GM21526 (cell line): Measurements from ENCODE around the gene VAV2.

Source experiments
- ATAC-seq: cut with Tn5 transposase; IDR thresholded peaks from one replicate; pipeline ENCODE4 v1.9.1; 2021; ENCODE audit warnings: moderate library complexity; ENCODE audit not compliant: unreplicated experiment, low FRiP score

The VAV2 gene

DNA sequence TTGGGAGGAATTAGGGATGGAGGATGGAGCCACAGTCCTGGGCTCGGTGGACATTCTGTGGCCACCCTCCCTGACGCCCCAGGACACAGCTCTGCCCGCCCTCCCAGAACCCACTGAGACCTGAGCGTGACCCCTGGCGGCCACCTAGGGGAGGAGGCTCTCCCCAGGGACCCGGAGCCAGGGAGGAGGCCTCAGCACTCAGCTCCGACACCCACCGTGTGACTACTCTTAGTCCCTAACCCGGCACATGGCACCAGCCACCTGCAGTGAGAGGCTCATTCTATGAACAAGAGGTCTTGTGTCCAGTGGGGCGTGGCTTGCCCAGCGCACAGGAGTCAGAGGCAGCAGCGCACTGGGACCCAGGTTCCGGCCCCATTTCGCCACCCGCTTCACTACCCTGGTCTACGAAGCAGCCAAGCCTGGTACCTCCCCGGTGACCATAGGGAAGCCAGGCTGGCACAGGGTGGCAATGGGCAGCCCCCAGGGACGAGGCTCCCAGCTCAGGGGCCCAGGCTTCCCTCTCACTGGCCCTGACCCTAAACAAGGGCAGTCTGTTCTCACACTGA lies 264.2 kb downstream of the VAV2 start:
- ATAC-seq, result no peak

DNA sequence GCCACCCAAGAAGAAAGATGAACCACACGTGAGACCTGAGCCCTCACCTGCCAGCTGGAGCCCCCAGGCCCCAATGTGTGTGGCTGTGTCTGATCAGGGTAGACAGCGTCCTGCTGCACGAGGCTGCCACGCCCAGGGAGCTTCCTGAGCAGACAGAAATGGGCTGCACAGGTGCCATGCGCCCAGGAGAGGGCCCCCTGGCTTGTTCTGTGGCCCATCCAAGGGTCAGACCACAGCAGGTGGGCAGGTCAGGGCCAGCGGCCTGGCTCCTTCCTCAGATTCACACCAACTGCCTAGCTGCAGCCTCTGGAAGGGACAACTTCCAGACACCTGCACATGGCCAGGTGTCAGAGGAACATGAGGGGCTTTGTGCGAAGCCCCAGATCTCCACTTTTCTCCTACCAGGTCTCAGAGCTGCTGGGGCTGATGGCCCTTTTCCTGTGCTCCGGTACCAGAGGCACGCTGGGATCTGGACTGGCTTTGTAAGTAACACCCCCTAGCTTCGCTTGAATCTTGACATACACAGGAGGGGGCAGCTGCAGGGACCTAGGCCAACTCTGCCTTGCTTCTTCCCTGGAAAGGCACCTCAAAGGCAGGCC lies 264.7 kb downstream of the VAV2 start:
- no peak for ATAC-seq

DNA sequence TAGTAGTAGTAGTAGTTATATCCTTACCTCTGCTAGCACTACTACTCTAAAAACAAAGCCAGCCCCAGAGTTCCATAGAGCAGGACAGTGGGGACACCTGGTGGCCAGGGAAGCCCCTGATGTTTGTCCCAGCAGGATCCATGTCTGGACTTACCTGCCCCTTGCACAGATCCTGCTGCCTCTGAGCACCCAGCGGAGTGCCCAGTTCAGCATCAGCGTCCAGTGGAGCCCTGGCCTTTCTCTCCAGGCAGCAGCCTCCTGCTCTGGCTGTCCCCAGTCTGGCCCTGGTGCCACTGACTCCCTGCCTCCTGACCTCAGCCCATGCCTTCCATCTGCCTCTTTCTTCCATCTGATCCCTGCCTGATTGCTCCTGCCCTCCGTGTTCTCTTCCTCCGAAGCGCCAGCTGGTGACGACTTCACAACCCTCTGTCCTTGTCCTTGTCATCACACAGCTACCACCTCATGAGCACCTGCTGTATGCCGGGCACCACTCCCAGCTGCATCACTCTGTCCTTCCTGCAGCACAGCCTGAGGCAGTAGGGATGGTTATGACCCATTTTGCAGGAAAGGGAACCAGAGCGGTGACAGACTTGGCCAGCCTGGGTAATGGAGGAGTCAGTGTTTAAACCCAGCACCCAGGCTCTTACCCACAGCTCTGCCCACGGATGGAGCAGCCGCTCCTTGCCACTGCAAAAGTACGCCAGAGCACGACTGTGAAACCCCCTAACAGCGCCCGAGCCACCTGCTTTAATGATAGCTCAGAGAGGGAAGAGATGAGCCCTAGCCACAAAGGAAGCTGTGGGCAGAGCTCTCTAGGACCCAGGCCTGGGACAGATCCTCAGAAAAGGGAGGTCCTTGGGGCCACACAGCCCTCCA lies 265.5 kb downstream of the VAV2 start:
- ATAC-seq, result no peak

DNA sequence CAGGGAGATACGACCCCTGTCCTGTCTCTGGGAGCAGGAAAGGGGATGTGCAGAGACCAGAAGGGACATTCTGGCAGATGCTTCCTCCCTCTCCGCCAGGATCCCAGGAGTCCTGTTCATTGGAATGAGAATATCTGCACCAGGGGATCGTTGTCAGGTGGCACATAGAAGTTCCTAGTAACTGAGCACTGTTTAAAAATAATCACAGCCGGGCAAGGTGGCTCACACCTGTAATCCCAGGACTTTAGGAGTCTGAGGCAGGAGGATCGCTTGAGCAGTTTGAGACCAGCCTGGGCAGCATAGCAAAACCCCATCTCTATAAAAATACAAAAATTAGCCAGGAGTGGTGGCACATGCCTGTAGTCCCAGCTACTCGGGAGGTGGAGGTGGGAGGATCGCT lies 266.2 kb downstream of the VAV2 start:
- no peak for ATAC-seq

DNA sequence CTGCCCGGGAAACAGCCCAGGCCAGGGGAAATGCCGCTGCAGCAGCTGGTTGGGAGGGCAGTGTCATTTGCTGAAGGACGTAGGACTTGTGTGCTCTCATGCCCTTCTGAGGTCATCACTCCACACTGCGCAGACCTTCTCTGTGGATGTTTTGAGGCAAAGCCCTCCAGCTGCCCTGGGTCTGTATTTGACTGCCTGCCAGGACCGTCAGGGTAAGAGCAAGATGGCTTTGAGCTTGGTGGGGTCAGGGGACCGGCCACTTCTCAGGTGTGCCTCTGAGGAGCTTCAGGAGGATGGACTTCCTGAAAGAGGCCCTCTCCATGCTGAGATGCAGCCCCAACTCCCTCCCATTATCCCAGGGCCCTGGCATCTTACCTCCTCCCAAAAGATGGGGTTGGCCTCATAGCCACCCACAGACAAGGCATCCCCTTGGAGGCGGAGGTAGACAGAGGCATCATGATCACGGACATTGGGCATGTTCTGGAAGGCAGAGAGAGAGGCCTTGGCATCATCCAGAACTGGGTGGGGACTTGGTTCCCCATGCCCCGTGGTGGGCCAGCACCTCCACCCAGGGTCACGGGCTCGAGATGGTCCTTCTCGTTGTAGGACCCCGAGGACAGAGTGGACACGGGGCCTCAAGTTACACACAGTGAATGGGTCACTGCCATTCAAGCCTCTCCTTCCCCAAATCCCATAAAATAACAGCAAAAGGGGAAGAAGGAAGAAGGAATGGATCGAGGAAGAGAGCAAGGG lies 273.4 kb downstream of the VAV2 start:
- ATAC-seq, result no peak

DNA sequence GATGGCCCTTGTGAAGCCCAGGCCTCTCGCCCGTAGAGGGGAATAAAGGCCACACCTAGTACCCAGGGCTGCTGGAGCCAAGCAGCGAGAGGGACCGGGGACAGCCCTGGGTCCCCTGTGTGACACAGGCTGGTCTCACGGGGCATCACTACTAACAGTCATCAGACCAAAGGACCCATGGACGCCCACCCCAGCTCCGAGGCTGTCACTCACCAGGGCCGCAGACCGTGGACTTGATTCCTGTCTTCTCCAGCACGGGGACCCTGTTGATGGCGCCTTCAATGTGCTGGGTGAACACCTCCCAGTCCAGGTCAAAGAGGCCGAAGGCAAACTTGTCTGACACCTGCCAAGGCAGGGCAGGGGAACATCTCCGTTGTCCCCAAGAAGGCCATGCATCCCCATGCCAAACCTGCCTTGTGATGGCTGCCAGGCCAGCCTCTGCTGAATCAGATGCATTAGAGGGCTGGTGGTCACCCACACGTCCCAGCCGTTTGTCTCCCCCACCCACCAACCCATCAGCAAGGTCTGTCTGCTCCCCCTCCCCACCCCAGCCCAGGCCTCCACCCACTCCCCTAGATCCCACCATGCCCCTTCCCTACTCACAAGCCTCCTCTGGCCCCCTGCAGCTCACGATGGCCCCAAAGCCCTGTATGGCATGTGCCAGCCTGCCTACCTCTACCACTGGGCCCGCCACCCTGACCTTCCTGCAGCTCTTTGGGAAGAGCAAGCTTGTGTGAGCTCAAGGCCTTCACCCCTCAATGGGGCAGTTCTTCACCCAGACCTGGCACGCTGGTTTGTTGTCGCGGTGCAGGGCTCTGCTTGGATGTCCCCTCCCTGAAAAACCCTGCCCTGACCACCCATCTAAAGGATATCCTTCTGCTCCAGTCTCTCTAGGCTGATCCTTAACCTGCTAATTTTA lies 274.8 kb downstream of the VAV2 start:
- no peak for ATAC-seq

DNA sequence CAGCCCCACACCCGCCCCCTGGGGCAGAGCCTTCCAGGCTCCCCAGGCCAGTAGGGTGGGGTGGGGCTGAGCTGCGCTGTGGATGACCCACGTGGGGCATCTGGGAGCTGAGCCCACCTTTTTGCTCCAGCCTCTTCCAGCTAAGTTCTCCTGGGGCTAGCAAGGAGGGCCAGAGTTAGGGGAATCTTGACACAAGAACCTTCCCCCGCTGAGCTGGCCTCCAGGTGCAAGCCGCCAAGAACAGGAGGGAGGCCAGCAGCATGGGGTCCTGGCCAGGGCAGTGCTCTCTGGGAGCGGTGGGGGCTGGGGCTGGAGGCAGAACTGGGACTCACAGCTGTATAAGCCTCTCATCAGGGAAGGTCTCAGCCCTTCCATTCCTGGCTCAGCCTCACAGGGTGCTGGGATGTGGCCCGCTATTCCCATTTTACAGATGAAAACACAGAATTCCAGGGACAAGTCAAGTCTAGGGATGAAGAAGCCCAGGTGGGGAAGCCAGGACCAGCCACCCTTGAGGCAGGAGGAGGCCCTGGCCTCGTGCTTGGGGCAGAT lies 275.5 kb downstream of the VAV2 start:
- no peak for ATAC-seq

DNA sequence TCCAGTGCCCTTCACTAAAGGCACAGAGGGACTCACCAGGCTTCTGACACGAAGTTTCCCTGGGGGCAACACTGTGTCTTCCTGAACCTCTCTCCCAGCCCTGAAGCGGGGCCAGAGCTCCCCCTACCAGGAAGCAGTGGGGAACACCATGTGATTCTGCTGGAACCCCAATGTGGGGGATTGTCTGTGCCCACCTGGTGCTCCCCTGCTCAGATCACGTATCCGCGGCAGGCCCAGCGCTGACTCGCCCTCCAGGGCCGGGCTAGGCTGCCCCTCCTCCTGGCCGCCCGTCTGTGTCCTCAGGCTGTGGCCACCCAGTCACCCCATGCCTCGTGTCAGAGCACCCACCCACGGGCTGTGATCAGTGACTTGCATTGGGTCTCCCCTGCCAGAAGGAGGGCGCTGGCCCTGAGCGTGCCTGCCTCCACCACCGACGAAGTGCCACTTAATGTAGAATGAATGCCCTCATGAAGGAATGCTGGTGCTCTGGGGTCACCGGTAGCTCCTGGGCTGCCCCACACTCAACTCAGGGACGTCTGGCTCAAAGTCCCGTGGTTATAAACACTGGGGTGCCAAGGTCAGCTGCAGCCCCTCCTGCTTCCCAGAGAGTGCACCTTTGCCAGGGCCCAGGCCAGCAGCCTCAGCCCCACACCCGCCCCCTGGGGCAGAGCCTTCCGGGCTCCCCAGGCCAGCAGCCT lies 276.1 kb downstream of the VAV2 start:
- no peak for ATAC-seq

DNA sequence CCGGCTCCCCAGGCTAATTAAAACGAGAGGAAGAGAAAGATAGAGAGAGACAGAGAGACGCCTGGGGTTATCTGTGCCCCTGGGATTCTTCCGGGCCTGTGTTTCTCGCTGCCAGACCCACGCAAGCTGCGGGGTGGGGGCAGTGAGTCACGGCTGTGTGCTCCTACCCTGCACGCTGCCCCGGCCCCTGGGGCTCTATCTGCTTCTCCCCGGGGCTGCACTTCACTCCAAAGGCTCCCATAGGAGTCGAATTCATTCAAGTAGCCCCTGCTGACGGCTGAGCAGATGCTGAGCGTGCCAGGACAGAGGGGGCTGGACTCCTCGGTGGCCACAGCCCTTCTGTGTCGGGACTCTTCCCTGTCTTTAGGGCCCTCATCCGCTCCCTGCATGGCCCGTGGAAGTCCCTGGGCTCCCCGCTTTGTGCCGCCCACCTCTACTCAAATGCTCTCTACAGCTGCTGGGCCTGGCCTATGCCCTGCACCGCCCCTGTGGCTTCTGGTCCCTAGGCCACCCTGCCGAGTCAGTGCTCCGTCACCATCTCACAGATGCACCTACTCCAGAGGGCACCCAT lies 276.7 kb downstream of the VAV2 start:
- ATAC-seq, result no peak

DNA sequence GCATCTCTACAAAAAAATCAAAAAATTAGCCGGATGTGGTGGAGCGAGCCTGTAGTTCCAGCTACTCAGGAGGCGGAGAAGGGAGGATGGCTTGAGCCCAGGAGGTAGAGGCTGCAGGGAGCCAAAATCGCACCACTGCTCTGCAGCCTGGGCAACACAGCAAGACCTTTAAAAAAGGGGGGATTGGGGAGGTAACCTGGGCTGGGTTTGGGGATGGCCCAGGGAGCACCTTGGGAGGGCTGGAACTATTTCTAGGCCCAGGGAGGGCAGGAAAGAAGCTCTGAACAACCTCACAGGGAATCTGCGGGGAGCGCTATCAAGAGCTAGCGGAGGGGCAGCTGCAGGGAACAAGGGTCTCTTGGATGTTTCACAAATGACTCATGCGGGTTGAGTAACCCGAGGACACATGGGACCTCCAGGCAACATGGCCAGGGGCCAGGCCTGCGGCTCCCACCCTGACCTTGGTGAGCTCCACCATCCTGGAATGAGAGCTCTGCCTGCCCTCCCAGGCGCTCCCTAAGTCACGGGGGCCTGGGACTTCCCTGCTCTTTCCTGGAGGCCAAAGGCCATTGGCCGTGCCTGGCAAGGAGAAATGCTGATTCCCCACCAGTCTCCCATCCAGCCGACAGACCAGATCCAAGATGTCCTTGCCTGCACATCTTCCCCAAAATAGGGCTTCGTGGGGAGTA lies 277.4 kb downstream of the VAV2 start:
- no peak for ATAC-seq

DNA sequence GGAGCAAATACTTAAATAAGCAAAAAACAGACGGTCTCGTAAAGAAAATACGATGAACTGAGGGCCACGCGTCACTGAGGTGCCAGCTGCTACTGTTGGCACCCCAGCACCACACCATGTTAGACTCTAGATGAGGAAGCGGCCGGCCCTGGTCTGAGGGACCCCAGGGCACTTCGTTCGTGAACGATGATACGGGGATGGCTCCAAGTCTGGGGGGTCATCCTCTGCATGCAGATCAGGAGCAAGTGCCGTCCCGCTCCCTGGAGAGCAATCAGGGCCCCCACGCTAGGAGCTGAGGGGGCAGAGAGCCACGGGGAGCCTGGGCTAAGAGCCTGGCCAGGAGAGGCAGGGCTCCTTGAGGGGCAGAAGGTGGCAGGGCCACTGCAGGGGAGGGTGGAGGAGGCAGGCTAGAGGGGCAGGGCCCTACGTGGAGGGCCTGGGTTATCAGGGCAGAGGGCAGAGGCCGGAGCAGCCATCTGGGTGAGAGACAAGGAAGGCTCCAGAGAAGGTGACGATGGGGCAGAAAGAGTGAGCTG lies 278.1 kb downstream of the VAV2 start:
- no peak for ATAC-seq

DNA sequence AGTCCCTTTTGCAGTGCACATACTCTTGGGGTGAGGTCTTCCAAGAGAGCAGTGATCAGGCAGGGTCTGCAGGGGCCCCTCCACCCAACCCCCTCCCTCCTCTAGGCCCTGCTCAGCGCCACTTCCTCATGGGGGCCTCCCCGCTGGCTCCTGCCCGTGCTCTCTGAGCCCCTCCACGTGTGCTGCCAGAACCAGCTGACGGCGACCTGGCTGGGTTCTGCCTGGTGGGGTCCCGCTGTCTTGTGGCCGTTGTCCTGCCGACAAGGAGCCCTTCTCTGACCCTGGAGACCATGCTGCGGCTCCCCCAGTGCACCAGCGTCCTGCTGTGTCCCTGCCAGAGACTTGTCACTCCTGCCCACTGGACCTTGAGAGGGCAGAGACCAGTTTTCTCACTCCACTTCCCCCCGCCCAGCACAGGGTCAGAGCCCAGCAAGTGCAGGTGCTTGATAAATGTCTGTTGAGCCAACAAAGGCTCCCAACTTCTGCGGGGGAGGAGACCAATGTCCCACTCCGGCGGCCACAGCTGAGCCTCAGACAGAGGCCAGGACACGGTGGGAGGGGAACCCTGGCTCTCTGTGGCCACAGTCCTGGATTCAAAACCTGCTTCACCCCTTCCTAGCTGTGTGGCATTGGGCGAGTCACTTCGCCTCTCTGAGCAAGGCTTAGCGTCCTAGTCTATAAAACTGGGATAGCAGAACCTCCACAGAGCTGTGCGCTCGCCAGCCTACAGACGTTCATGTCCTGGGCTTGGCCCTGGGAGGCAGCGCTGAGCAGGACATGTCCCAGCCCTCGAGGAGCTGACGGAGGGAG lies 278.8 kb downstream of the VAV2 start:
- no peak for ATAC-seq

DNA sequence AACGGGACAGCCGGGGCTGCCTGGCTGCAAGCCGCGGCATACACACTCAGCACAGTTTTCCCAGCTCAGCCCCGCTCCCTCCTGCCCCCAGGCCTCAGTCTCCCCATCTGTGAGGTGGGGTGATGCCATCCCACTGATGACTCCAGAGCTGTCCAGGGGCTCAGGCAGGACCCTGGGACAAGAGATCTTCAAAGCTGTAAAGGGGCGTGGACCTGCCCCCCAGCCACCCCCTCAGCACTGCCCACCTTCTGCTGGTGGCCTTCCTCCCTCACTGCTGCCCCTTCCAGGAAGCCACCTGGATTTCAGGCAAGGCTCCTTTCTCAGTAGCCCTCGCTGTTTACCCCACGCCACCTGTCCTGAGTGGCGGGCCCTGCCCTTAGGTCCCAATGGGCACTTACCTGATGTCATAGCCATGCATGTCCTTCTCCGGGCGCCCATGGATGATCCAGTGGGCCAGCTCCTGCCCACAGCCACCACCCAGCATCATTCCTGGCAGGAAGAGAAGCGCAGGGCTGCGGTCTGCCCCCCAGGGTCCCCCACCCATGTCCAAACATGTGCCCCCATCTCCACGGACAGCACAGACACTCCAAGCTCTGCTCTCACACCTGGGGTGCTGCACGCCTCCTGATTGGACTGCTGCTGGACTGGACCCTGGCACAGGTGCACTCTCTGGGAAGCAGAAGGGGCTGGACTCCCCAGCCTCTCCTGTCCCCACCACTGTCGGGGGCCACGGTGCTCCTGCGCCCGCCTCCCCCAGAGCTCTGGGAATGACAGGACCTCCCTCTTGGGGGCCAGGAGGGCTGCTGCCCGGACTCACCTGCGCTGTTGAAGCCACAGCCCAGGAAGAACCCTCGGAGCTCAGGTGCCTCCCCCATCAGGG lies 279.7 kb downstream of the VAV2 start:
- ATAC-seq, result no peak
